Stimulated activated CD8-positive, alpha-beta memory T cell treated with anti-CD3 and anti-CD28 coated beads, Interleukin-2, amount 100 ng/mL, for 48 hours (primary cell): ENCODE results near the gene CHPF2.

ENCODE experiments used
- DNase-seq, 2 donors: peaks; one replicate each; pipeline ENCODE4 v3.0.0-alpha.2; 2020; ENCODE audit warnings: low read depth in 2 of 2

Gene CHPF2

DNA sequence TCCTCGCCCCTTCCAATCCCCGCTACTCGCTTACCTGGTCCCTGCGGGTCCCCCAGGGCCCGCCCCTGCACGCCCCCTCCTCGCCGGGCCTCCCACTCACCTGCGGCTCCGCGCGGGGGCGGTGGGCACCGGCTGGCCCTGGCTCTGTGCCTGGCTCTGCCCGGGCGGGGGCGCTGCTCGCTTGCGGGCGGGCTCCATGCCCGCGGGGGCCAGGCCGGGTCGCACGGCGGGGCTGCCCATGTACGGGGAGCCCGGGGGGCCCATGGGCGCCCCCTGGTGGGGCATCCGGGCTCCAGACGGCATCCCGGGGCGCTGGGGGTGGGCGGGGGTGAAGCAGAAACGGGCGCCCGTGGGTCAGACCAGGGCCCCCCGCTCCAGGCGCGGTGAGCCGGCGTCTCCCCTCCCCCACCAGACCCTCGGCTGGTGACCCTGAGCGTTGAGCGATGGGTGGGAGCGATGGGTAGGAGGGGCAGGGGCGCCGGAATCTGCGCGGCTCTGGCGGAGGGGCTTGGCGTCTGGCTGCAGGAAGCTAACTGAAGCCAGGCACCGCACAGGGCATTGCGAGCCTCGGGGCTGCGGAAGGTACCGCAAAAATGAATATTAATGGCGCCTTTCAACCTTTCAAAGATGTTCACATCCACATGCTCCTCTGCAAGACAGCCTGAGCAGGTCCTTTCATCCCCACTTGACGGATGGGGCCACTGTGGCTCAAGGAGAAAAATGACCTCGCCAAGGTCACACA lies 13.2 kb downstream of the CHPF2 start:
- DNase-seq = peak; percentile 58 to 65

- DNase-seq = no peak
These were observed 14.0 kb downstream of the CHPF2 start for GRCh38 chr7:151246102-151246850.

DNA sequence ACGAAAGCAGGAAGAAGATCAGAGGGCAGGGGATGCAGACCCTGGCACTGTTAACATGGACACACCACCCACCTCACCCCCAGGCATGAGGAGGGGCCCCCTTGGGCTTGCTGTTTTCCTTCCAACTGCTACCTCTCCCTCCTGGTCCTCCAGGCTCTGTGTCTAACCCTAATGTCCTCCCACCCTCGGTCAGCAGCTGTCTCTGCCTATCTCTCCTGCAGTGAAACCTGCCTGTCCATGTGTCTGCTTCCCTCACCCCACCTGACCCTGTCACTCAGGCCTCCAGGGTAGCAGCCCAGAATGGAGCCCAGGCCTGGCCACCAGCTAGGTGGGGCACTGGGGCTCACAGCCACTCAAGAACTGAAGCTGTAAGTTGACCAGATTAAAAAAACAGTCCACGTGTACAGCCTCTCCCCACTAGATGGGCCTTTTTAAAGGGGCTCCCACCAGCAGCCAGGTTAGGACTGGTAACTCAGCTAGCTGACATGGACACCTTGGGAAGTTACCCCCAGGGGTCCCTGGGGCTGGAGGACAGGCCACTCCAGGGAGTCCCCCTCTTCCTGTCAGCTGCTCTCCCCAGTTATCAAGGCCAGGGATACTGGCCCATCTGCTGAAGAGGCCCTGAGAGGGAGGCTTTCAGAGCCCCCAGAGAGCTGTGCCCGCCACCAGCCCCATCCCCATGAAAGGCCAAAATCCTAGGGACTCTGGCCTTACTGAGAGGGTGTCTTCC lies 14.7 kb downstream of the CHPF2 start:
- DNase-seq = no peak

DNA sequence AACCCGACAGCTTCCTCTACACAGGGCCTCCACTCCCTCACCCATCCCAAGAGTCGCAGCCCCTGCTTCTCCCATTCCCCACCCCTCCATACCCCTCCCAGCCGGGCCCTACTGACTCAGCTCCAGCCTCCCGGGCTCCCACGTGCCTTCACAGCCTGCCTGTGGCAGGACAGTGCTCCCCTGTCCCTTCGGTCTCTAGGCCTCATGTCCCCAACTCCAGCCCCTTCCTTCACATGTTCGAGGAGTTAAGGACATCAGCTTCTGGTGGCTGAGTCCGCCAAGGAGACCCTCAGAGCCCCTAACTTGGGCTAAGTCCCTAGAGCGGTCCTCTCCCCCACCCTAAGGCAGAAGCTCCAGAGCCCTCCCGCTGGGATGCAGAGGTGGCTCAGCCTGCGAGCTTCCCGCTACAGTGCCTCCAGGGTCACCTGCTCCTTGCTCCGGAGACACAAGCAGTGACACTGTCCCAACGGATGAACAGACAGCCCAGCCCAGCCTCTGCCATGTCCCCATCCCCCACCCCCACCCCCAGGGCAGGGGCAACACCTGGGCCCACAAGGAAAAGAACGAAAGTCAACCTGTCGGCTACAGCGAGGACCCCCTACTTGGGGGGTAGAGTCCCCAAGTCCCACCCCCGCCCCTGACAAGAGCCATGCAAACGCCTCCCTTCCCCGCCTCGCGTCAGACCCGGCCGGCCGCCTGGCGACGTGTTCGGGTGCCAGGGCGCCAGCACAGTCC lies 15.5 kb downstream of the CHPF2 start:
- no peak for DNase-seq

- no peak for DNase-seq
These were observed 16.2 kb downstream of the CHPF2 start, which contains the start of gene SMARCD3 for GRCh38 chr7:151248346-151249033. TSS of gene SMARCD3 (minus strand) at chr7:151248694. CDS start at chr7:151248562, 132 bp downstream.

- no peak for DNase-seq
These were observed 16.9 kb downstream of the CHPF2 start for GRCh38 chr7:151249034-151249731.

GRCh38 chr7:151249732-151250072 lies 17.4 kb downstream of the CHPF2 start:
- no peak for DNase-seq

DNA sequence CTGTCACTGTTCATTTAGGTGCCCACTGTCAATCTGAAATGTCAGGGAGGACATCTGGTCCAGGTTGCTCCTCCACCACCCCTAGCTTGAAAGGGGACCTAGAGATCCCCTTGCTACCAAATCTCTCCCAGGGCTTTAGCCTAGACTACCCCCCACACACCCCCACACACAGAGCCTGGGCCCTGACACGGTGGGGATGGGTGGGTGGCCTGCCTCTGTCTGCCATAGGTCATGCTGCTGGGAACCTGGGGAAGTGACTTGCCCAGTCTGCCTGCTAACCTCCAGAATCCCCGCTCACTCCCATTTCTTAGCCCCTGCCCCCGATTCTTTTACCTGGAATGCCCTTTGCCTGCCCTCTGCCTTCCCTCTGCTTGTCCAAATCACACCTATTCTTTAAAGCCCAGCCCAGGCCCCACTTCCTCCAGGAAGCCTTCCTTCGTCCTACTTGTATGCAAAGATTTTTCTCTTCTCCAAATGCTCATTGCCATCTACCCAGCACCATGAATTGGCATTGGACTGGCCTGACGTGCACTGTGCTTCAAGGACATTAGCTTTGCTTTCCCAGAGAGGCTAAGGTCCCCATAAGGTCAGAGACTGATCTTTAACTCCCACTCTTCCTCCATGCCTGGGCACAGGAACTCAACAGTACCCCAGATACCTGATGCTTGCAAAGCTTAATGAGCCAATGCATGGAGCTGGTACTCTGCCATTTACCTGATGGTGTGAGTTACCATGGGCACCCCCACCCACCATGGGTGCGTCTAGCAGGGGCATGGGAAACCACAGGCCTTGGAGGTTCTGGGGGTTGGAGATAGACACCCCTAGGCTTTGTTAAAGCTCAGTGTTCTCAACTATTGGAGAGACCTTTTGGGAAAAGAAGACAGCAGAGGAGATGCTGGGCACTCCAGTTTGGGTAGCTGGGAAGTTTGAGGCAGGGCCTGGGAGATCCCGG lies 18.2 kb downstream of the CHPF2 start:
- no peak for DNase-seq

GRCh38 chr7:151251328-151251688 lies 19.0 kb downstream of the CHPF2 start:
- no peak for DNase-seq

DNA sequence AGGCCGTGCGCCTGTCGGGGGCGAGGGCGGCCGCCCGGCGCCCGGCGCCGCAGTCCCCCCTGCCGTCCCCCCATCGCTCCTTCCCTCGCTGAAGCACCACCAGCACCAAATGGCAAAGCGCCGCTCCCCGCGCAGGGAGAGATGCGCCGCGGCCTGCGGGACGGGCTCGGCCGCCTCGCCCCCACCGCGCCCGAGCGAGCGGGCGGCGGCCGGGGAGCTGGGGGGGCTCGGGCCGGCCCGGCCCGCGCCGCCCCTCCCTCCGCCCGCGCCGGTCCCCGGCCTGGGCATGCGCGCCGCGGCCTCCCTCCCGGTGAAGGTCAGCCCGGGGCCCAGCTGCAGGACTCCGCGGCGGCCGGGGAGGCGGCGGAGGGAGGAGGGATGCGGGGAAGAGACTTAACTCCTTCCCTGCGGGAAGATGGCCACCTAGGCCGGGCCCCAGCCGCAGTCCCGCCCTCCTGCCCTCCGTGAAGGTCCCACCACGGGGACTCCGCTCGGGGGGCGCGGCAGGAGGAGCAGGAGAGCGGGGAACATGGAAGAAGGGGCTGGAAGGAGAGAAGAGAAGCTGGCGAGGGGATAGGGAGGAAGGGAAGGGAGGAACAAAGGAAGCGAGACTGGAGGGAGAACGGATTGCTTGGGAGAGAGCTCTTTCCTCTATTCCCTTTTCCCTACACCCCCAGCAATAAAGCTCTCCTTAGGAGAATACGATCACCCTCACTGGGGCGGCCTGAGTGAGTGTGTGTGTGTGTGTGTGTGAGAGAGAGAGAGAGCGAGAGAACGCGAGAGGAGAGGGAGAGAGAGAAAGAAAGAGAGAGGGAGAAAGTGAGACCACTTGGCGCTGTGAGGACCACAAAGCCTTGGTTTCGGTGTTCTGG lies 19.6 kb downstream of the CHPF2 start:
- DNase-seq = no peak

- no peak for DNase-seq
These were observed 20.2 kb downstream of the CHPF2 start for GRCh38 chr7:151252561-151252835.

DNA sequence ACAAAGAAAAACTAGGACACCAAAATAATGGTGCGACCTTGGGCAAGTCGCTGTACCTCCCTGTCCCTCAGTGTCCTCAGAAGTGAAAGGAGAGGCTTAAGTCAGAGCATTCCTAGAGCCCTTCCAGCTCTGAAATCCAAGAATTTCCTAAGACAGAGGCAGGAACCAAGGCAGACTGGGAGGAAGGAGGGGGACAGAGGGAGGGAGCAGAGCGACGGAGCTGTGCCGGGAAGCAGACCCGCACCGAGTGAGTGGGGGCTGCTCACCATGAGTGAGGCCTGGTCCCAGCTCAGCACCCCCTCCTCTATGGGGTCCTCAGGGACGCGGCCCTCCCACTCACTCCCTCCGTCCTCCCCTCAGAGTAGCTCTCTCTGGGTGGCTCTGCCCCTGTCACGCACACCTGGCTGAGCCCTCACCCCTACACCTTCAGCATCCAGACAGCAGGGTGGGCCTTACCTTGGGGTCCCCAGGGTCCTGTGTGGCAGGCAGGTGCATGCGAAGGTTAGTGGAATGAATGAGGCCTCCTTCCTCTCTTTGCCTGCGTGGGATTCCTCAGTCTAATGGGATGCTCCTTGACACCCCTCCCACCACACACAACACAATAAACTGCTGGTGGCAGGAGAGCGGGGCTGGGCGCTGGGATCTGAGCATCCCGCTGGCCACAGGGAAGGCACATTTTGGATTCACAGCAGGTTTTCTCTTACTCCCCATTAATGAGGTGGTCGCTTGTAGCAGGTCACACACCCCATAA lies 20.9 kb downstream of the CHPF2 start:
- no peak for DNase-seq

DNA sequence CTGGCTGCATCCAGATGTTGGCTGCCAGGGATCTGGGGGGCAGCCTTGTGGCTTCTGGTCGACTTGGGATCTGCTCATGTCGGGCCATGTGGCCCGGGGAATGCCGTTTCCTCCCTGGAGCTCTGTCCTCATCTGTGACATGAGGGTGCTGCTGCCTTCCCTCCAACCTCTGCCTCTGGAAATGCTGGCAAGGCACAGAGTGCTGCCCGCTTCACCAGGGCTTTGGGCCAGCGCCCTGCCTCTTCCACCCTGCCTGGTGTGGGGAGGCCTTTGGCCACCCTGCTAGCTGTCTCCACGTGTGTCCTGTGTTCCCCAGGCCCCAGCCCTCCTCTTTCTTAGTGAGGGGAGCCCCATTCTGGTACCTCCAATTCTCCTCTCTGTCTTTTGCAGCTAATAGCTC lies 22.0 kb downstream of the CHPF2 start:
- DNase-seq = no peak

GRCh38 chr7:151254851-151255250 lies 22.6 kb downstream of the CHPF2 start:
- no peak for DNase-seq

DNA sequence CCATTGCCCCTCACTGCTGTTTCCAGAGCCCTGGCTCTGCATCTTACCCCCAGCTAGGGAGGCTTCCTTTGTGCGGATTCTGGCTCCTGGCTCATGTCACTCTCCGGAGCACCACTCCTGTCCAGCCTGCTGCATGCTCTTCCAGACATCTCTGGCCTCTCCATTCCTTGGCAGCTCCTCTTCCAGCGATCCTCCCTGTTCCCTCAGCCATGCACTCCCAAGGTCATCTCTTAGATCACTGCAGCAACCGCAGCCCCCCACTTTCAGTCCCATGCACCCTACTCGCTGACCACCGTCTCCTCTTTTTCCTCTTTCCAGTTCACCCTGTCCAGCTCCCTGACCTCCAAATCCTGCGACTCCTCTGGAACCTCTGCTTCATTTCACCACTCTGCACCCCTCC lies 23.1 kb downstream of the CHPF2 start:
- DNase-seq = no peak

- DNase-seq = no peak
These were observed 24.2 kb downstream of the CHPF2 start for GRCh38 chr7:151256410-151257045.

DNA sequence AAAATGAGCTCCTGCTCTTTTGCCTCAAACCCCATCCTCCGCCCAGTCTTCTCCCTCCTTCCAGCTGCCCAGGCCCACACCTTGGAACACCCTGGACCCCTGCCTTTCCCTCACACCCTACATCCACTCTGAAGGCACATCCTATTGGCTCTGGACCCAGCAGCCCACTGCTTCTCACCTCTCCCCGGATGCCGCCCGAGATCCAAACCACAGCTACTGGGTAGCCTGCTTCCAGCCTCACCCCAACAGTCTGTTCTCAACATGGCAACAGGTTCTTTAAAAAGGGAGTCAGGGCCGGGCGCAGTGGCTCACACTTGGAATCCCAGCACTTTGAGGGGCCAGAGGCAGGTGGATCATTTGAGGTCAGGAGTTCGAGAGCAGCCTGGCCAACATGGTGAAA lies 25.7 kb downstream of the CHPF2 start:
- DNase-seq = no peak

DNA sequence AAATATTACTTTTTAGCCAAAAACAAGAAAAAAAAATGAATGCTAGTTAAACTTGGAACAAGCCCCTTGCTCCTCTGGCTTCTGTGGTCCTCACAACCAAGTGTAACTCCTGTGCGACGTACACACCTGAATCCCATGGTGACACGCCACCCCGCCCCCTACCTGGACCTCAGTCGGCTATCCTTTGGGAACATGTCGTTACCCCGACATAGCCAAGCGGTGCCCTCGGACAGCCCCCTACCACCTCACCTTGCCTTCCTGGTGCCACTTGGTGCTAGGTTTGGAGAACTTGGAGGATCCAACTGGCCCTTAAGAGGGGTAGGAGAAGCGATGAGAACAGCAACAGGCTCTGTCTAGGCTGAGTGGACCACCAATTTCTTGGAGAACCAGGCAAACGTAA lies 28.2 kb downstream of the CHPF2 start:
- DNase-seq = no peak
